Cardiac fibroblast (primary cell): ENCODE results near the gene ST3GAL3.

Experiments
- DNase-seq, 2 donors: peaks; one replicate each; pipeline versions ENCODE4 v3.0.0 to v3.0.0-alpha.2; 2010; ENCODE audit warnings: low read depth in 2 of 2
- H3K4me3 ChIP-seq, 2 donors: replicated peaks in 1 of 2; 1 replicate in 1 of 2; 2 replicates in 1 of 2; pipeline ENCODE4 v1.5.1; 2011; ENCODE audit warnings: low read depth in 2 of 2, low read length in 2 of 2, mild to moderate bottlenecking in 2 of 2, moderate library complexity in 1 of 2
- TF ChIP-seq, protein P1 (sequence below): IDR thresholded peaks from one replicate; pipeline ENCODE4 v1.5.1; 2011; ENCODE audit warnings: low read depth, mild to moderate bottlenecking, low read length, inconsistent platforms

Gene ST3GAL3

DNA sequence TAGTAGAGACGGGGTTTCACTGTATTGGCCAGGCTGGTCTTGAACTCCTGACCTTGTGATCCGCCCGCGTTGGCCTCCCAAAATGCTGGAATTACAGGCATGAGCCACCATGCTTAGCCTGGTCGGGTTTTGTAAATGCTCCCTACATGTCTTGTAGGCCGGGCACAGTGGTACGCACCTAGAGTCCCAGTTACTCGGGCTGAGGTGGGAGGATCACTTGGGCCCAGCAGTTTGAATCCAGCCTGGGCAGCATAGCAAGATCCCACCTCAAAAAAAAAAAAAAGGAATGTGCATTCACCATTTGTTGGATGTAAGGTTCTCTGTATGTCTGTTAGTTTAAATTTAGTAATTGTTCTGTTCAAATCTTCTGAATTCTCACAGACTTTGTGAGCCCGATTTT, 95.8 kb downstream of the ST3GAL3 start:
- TF ChIP-seq, protein P1, sequence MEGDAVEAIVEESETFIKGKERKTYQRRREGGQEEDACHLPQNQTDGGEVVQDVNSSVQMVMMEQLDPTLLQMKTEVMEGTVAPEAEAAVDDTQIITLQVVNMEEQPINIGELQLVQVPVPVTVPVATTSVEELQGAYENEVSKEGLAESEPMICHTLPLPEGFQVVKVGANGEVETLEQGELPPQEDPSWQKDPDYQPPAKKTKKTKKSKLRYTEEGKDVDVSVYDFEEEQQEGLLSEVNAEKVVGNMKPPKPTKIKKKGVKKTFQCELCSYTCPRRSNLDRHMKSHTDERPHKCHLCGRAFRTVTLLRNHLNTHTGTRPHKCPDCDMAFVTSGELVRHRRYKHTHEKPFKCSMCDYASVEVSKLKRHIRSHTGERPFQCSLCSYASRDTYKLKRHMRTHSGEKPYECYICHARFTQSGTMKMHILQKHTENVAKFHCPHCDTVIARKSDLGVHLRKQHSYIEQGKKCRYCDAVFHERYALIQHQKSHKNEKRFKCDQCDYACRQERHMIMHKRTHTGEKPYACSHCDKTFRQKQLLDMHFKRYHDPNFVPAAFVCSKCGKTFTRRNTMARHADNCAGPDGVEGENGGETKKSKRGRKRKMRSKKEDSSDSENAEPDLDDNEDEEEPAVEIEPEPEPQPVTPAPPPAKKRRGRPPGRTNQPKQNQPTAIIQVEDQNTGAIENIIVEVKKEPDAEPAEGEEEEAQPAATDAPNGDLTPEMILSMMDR, result no peak
- H3K4me3 ChIP-seq, result no peak overlapping the region
- DNase-seq, result no peak

DNA sequence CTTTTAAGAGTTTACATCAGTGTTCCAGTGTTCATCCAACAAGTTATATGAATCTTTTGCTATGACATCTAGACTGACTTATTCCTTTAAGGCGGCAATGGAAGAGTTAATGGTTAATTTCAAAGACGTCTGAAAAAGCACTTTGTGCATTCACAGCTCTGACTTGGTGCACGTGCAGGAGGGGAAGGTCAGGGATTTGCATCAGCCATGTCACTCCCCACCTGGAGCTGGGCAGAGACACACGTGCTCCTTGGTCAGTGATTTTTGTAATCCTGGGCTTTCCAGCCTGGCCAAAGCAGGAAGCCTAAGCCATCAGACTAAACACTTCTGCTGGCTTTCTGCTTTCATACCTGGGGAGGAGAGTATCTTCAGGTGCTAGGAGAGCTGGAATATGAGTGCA, 96.3 kb downstream of the ST3GAL3 start:
- TF ChIP-seq, protein P1, result no peak
- no peak for DNase-seq
- no peak overlapping the region for H3K4me3 ChIP-seq

DNA sequence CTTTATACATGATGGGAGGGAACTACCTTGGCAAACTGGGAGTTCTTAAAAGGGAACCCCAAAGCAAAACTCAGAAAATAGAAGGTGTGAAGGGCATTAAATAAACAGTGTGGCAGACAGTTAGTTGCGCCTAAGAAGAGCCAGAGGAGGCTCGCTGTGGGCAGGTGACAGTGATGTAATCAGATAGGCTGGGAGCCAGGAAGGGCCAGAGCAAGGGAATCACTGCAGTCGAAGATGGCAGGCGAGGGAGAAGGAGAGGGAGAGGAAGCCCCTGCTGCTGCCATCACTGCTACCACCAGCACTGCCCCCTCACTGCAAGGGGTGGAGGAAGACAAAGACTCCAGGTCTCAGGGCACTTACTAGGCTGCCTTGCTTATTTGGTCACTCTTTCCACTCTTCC, 97.2 kb downstream of the ST3GAL3 start:
- H3K4me3 ChIP-seq, result no peak overlapping the region
- no peak for DNase-seq
- TF ChIP-seq, protein P1, result no peak

DNA sequence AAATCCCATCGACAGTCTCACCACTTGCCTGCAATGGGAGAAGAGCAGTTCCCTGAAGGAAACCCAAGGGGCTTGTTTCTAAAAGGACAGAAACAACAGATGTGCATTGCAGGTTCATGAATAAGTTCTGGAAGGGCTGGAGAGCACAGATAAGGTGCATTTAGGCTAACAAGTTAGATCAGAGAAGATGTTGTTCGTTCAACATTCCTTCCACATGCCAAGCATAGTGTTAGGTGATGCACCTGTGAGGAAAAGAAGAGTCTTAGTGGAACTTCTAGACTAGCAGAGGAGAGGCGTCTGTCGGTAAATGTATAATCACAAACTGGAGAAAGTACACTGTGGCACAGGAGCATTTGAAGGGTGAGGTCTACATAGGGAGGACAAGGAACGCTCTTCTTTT, 98.0 kb downstream of the ST3GAL3 start:
- H3K4me3 ChIP-seq, result no peak overlapping the region
- TF ChIP-seq, protein P1, result no peak
- DNase-seq, result no peak

DNA sequence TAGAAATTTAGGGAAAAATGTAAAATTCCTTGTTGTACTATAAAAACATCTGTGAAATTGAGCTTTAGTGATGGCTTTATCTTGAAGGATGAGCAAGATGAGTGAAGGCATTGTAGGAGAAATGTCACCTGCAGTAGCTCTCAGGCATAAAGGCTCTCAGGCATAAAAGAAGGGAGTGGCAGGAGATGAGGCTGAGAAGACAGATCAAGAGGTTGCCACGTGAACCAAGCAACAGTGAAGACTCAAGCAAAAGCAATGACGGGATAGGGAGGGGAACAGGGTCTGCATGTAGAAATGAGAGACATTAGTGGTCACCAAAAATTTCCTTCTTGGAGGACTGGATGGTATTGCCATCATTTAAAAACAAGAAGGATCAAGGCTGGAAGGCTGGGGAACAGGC, 98.8 kb downstream of the ST3GAL3 start:
- TF ChIP-seq, protein P1, result no peak
- H3K4me3 ChIP-seq, result no peak overlapping the region
- DNase-seq, result no peak

DNA sequence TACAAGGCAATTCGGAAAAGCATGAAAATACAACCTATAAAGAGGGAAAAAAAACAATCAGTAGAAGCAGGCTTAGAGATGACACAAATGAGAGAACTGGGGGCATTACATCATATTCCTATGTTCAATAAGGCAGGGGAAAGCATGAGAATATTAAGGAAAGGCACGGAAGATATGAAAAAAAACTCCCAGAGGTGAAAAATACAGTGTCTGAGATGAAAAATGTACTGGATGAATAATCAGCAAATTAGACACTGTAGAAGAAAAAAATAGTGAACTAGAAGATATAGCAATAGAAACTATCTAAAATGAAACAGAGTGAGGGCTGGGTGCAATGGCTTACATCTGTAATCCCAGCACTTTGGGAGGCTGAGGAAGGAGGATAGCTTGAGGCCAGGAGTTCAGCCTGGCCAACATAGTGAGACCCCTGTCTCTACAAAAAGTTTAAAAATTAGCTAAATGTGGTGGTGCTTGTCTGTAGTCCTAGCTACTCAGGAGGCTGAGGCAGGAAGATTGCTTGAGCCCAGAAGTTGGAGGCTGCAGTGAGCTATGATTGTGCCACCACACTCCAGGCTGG, 101.8 kb downstream of the ST3GAL3 start:
- H3K4me3 ChIP-seq, result no peak overlapping the region
- TF ChIP-seq, protein P1, result no peak
- no peak for DNase-seq

DNA sequence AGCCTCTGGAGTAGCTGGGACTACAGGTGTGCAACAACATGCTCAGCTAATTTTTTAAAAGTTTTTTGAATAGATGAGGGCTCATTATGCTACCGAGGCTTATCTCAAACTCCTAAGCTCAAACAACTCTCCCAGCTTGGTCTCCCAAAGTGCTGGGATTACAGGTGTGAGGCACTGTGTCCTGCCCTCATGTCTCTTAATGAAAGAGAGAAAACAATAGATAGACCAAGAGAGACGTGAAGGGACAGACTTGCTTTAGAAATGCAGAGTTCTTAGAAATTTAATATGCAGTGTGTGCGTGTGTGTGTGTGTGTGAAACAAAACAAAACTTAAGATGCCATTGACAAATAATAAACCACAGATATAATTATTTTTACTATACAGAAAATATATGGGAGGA, 105.2 kb downstream of the ST3GAL3 start:
- H3K4me3 ChIP-seq, result no peak overlapping the region
- DNase-seq, result no peak
- TF ChIP-seq, protein P1, result no peak
